HG03139 (cell line): ENCODE measurements around the gene GTF2H1.
A peak's percentile ranks its signal among the peaks of the same experiment; 100 is the strongest.
"Not testable (repeated sequence)": the region's sequence is repeated elsewhere in the genome, so short reads cannot be mapped to it uniquely, and the experiment has no call there.

Source experiments
- ATAC-seq: cut with Tn5 transposase; IDR thresholded peaks from one replicate; pipeline ENCODE4 v1.9.1; 2021; ENCODE audit not compliant: unreplicated experiment

The GTF2H1 gene

DNA sequence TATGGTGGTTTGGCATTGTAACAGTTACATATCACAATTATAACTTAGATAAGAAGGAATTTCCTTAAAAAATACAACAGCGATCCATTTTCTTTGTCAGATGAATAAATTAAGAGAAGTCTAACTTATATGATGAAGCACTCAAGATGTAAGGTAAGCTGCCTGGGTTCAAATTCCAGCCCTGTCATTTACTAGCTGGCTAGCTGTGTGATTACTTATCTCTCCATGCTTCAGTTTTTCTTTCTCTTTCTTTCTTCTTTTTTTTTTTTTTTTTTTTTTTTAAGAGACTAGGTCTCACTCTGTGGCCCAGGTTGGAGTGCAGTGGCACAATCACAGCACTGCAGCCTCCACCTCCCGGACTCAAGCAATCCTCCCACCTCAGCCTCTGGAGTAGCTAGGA, 49.8 kb downstream of the GTF2H1 start:
- ATAC-seq: no peak

DNA sequence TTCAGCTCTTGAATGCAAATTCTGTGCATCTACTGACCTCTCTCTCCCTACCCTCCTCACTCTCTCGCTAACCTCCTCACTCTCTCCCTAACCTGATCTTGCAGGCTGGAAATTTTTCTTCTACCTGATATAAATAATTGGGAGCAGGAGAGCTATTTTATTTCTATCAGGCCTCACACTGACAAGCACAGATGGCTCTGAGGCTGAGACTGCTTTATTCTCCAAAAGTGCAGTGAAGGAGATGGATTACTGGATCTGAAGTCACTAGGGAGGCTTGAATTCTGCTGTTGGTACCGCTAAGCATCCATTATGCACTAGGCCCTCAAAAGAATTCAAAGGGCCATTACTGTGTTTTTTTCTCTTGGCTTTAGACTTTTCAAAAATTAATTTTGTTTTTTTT, 52.6 kb downstream of the GTF2H1 start:
- no peak for ATAC-seq

DNA sequence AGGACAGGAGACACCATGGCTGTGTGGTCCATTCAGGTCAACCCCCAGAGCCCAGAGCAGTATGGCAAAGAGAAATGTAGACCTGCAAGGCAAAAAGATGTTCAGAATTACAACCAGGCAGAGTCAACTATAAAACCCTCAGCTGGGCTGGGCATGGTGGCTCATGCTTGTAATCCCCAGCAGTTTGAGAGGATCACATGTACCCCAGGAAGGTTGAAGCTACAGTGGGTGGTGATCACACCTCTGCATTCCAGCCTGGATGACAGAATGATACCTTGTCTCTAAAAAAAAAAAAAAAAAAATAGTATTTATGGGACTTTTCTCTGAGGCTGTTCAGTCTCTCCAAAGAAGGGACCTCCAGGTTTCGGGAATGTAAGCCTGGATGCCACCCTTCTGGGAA, 53.6 kb downstream of the GTF2H1 start:
- no peak for ATAC-seq

DNA sequence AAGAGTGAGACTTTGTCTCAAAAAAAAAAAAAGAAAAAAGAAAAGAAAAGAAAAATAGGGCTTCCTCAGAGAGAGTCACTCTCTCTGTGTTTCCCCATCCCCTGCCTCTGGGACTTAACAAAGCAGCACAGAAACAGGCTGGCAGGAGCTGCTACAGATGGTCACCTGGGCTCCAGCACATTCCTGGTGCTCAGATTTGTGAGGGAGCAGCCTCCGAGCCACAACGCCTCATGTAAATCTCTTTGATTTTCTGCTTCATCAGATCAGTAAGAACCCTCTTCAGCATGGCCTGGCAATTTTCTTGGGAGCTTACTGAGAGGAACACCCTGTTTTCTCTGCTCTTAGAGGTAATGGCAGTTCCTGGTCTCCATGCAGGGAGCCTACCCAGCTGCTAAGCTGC, 56.8 kb downstream of the GTF2H1 start:
- ATAC-seq: no peak

DNA sequence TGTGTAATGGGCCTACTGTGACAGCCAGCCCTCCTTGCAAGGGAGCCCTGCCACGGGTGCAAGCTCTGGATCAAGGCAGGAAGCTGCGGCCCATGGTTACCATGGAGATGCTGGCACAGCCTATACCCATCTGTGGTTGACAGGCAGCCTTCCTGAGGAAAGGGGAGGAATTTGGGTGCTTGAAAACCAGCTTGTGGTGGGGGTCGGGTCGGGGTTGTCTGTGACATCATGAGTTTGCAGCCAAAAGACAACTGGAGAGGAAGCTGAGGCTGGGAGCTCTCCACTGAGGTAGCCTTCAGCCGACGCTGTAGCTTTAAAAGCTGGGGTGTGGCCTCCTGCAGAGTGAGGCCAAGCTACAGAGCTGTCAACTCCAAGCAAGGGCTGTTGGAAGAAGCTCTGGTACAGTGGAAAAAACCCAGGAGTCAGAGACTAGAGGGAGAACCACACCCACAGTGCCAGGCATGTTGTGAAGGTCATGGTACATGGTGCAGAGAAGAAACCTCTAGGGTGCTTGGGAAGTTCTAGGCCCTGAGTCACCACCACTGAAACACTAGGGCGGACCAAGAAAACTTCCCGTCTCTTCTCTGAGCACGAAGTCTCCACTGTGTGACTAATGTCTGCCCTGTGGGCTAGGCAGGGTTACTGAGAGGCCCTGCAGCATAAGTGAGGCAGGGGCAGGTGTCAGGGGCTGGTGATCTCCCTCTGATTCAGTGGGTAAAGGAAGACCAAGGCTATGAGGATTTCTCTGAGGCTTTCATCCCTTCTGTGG, 61.2 kb downstream of the GTF2H1 start:
- peak; percentile 74 for ATAC-seq

DNA sequence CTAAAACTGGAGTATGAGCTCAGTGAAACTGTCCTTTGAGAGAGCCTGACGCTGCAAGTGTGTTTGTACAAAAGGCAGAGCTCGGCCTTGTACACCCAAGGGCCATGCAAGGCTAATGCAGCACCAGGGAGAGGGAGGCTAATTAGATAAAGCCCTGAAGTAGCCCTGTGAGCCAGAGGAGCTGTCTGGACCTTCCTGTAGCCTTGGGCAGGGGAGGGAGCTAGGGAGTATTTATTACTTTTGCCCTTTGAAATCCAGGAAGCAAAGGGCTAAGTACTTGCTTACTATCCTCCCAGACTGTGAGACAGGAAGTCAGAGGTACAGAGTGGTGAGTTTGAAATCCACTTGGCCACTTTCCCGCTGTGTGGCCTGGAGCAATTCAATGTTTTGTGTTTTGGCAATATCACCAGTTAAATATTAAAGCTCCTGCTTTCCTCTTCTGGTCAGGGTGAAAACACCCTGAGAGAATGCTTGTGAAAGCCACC, 61.8 kb downstream of the GTF2H1 start:
- peak; percentile 54 for ATAC-seq

DNA sequence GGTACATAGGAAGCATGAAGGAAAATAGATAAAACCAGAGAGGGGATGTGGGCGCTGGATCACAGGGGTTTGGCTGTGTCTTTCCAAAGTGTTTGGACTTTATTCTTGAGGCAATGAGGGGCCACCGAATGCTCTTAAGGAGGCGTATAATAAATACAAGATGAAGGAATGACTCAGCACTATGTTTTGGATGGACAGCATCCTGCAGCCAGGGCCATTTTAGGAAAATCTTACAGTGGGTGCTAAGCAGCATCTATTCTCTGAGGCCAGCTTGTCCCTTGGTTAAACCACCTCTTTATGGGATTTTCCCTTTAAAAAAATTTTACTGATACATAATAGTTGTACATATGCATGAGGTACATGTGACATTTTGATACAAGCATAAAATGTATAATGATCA, 67.7 kb downstream of the GTF2H1 start:
- no peak for ATAC-seq

DNA sequence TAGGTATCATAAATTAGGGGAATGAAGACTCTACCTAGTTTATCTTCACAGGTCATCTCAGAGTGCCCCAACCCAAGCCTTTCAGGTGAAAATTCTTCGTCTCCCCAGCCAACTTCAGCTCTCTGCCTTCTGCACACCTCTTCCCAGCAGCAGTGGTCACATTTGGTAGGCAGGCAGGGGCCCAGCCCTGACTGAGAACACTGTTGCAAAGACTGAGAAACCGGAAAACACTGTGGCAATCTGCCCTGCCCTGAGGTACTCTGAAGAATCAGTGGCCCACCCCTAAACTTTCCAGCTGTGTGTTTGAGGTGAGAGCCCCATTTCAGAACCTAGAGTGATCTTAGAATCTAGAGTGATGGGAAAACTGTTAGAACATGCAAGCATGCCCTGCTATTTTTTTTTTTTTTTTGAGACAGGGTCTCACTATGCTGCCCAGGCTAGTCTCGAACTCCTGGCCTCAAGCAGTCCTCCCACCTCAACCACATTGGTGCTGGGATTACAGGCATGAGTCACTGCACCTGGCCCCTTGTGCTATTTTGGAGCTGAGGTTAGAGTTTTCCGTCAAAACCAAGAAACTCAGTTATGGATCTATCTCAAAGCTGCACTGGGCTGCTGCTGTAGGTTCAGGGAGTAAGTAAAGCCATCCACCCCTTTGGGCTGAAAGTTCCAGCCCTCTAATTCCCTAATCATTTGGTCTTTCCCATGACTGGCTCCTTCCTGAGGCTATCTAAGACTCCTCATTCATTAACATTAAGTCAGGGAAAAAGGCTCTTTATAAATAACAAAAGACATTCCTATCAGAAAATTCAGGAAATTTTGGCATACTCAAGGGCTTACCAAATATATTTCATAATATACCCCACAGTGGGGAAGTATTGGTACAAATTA, 70.3 kb downstream of the GTF2H1 start:
- ATAC-seq: no peak

DNA sequence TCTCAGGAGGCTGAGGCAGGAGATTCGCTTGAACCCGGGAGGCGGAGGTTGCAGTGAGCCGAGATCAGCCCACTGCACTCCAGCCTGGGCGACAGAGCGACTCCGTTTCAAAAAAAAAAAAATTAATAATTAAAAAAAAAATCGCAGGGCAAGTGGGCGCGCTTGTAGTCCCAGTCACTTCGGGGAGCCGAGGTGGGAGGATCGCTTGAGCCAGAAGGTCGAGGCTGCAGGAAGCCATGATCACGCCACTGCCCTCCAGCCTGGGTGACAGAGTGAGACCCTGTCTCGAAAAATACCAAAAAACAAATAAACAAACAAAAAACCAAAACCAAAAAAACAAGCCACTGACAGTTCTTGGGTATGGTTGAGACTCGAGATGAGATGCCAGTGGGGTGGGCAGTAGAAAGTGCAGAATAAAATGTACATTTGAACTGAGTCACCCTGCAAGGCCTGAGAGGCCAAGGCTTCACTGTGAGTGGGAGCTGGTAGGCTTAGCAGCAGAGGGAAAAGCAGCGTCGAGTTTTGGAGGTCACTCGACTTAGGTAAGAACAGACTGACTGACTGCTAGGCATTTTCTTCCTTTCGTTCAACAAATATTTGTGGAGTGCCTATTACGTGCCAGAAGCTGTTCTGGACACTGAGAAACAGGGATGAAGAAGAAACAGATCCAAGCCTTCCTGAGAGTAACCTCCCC, 71.4 kb downstream of the GTF2H1 start:
- ATAC-seq: no peak

DNA sequence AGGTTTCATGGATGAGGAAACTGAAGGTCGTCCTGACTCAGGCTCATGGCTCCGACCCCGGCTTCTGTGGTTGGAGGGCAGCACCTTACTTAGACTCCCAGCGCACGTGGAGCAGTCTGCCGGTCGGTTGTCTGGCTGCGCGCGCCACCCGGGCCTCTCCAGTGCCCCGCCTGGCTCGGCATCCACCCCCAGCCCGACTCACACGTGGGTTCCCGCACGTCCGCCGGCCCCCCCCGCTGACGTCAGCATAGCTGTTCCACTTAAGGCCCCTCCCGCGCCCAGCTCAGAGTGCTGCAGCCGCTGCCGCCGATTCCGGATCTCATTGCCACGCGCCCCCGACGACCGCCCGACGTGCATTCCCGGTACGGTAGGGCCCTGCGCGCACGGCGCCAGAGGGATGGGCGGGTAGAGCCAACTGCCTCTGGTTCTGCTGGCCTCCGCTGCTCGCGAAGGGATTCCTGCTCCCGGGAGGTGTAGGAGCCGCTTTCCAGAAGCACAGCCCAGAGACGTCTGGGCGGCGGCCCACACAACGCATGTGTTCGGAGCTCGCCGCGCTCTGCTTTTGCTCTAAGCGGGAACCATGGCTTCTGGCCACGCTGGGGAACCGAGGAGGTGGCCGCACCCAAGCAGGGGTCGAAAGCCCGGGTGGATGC, 72.0 kb downstream of the GTF2H1 start, which contains the start of gene LDHA:
Gene LDHA (plus strand): TSS at position 289 of the 653 bp plus-strand sequence. CDS start 2,280 bp downstream, outside the sequence.
- peak; percentile 55 for ATAC-seq

DNA sequence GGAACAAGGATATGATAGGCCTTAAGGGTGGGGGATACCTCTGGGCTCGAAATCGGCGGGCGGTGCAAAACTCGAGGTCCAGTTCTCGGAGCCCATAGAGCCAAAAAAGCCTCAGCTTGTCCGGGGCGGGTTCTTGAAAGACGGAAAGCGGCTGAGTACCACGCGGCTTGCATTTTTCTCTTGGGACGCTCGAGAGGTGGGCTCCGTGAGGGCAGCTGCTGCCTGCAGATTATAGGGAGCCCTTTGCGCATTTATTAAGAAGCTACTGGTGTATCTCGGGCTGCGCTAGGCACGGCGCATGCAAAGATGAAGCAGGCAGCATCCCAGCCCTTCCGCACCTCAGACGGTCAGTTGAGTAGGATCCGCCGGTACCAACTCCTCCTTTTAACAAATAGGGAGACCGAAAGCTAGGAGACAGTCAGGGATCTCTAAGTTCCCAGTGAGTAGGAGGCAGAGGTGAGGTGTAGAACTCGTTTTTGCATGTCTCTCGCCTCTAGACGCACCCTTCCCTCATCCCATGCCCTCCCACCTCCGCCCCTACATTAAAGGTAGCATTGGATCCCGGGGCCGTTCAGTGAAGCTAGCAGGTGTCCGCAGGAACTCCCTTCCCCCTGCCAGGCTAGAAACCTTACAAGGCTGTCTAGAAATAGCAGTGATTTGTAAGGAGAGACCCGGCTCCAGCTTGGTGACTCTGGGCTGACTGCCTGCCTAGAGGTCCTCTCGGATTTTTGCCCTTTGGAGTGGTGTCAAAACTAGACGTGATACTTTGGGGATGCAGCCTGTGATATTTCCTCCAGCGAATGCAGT, 72.8 kb downstream of the GTF2H1 start:
- no peak for ATAC-seq

DNA sequence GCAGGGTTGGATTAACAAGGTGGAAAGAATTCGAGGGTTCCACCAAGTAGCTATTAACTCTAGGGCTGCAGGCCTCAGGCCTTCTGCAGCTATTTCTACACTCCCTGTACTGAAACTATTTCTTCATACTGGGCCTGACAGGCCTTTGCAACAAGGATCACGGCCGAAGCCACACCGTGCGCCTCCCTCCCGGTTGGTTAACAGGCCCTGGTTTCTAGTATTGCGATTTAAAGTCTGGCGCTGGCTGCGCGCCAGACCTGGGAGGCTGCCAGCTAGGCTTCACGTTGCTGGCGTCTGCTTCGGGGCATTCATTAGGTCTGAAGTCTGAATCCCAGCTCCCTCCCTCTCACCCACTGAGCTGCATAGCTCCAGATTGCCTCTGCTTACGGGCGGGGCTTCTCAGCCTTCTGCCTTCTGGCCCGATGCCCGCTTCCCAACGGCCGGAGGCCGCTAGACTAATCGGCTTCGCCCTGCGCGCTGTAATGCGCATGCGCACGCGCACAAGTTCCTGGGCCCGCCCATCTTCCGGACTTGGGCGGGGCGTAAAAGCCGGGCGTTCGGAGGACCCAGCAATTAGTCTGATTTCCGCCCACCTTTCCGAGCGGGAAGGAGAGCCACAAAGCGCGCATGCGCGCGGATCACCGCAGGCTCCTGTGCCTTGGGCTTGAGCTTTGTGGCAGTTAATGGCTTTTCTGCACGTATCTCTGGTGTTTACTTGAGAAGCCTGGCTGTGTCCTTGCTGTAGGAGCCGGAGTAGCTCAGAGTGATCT, 73.6 kb downstream of the GTF2H1 start:
- ATAC-seq: peak; percentile 69

DNA sequence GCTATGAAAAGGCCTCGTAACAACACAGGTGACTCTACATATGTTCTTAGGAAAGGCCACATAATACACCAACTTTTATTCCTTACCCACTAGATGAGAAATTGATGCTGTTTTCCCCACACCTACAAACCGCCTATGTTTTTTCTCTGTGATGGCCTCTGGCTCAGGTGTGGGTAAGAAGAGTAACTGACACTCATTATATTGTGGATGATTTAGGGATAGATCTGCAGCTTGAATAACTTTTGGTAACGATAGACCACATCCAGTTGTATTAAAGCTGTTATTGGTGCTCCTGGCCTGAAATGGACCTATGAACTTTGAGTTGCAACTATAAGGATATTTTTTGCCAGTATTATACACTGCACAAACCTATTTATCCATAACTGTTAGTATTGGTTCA, 75.6 kb downstream of the GTF2H1 start:
- no peak for ATAC-seq

DNA sequence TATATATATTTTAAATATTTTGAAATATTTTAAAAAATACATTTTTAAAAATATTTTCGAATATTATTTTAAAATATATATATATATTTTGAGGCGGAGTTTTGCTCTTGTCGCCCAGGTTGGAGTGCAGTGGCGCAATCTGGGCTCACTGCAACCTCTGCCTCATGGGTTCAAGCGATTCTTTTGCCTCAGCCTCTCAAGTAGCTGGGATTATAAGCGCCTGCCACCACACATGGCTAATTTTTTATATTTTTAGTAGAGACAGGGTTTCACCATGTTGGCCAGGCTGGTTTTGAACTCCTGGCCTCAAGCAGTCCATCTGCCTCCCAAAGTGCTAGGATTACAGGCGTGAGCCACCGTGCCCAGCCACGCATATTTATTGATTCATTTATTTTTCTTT, 78.7 kb downstream of the GTF2H1 start:
- ATAC-seq: not testable (repeated sequence)

DNA sequence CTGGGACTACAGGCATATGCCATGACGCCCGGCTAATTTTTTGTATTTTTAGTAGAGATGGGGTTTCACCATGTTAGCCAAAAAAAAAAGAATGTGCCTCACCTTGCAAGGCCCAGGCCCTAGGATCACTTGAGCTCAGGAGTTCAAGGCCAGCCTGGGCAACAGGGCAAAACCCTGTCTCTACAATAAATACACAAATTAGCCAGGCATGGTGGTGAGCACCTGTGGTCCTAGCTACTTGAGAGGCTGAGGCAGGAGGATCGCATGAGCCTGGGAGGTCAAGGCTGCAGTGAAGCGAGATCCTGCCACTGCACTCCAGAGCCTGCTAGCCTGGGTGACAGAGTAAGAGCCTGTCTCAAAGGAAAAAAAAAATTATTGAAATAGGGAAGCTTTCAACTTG, 81.7 kb downstream of the GTF2H1 start:
- no peak for ATAC-seq

DNA sequence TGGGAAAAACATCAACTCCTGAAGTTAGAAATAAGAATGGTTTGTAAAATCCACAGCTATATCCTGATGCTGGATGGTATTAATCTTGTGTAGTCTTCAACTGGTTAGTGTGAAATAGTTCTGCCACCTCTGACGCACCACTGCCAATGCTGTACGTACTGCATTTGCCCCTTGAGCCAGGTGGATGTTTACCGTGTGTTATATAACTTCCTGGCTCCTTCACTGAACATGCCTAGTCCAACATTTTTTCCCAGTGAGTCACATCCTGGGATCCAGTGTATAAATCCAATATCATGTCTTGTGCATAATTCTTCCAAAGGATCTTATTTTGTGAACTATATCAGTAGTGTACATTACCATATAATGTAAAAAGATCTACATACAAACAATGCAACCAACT, 85.0 kb downstream of the GTF2H1 start:
- ATAC-seq: not testable (repeated sequence)

DNA sequence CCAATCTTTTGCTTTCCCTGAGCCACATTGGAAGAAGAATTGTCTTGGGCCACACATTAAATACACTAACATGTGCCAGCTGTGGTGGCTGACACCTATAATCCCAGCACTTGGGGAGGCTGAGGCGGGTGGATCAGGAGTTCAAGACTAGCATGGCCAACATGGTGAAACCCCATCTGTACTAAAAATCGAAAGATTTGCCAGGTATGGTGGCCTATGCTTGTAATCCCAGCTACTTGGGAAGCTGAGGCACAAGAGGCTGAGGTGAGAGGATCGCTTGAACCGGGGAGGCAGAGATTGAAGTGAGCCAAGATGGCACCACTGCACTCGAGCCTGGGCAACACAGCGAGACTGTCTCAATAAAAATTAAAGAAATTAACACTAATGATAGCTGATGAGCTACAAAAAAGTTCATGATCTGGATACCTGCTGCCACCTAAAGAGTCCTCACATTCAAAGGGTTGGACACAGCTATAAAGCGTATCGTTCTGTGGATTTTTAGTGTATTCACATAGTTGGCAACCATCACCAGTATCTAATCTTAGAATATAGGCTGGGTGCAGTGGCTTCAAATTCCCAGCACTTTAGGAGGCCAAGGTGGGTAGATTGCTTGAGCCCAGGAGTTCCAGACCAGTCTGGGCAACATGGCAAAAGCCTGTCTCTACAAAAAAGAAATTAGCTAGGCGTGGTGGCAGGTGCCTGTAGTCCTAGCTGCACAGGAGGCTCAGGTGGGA, 86.4 kb downstream of the GTF2H1 start:
- ATAC-seq: no peak

DNA sequence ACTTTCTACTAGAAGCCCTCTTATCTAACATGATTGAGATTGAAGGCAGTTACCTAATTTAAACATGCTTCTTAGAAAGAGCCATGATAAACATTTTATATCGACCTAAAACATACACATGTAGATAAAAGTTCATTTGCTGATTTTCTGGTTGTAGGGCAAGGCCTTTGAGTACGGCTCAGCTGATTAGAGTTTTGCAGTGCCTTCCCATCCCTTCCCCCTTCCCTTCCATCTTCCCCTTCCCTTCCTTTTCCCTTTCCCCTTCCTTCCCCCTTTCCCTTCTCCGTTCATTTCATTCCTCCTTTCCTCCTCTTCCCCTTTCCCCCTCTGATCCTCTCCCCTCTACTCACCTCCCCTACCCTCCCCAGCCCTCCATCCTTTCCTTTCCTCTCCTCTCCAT, 94.1 kb downstream of the GTF2H1 start:
- ATAC-seq: no peak
